ENCODE data around the gene ADAM19.

DNA sequence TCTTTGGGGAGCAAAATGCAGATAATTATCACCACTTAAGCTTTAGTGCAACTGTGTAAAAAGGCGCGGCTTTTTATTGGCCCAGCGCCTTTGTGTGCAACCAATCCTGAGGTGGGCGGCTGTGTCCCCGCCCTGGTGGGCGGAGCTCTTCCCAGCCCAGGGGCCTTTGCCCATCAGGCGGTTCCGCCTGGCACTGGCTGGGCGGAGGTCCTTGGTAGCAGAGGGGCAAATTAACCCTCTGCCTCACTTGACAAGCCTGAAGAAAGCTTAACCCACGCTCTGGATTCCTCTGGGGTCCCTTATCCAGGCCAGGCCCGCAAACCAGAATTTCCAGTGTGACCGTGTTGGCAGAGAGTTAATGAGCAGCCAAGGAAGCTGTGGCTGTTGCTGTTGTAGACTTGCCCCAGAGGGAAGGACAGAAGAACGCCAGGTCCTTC is 128.4 kb downstream of the ADAM19 start:
- TF ChIP-seq EZH2 (IDR thresholded peaks at IDR 0.05; ENCODE audit: low read length, missing control alignments), result no peak
- TF ChIP-seq, protein P1, sequence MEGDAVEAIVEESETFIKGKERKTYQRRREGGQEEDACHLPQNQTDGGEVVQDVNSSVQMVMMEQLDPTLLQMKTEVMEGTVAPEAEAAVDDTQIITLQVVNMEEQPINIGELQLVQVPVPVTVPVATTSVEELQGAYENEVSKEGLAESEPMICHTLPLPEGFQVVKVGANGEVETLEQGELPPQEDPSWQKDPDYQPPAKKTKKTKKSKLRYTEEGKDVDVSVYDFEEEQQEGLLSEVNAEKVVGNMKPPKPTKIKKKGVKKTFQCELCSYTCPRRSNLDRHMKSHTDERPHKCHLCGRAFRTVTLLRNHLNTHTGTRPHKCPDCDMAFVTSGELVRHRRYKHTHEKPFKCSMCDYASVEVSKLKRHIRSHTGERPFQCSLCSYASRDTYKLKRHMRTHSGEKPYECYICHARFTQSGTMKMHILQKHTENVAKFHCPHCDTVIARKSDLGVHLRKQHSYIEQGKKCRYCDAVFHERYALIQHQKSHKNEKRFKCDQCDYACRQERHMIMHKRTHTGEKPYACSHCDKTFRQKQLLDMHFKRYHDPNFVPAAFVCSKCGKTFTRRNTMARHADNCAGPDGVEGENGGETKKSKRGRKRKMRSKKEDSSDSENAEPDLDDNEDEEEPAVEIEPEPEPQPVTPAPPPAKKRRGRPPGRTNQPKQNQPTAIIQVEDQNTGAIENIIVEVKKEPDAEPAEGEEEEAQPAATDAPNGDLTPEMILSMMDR (conservative IDR thresholded peaks at IDR 0.05 in 1 of 2, IDR thresholded peaks at IDR 0.05 in 1 of 2; ENCODE audit: low read depth in 1 of 2, low read length in 2 of 2), result no peak
